Measurements from ENCODE around the gene NEK6.
"Not testable (repeated sequence)": the region's sequence is repeated elsewhere in the genome, so short reads cannot be mapped to it uniquely, and the experiment has no call there.

The NEK6 gene

GRCh38 chr9:124252878-124253277 is 4.9 kb upstream of the NEK6 start:
- not testable (repeated sequence) for H3K4me1 ChIP-seq (ENCODE audit: control insufficient read depth, insufficient read depth, low read length); H3K27ac ChIP-seq (ENCODE audit: low read depth, low read length); H3K27me3 ChIP-seq (ENCODE audit: control insufficient read depth, insufficient read depth, low read length); H3K9me3 ChIP-seq (ENCODE audit: control insufficient read depth, insufficient read depth, low read length); H3K4me3 ChIP-seq (ENCODE audit: low read depth, low read length); H3K9ac ChIP-seq (ENCODE audit: low read depth, low read length); H3K36me3 ChIP-seq (ENCODE audit: control insufficient read depth, insufficient read depth, low read length)

DNA sequence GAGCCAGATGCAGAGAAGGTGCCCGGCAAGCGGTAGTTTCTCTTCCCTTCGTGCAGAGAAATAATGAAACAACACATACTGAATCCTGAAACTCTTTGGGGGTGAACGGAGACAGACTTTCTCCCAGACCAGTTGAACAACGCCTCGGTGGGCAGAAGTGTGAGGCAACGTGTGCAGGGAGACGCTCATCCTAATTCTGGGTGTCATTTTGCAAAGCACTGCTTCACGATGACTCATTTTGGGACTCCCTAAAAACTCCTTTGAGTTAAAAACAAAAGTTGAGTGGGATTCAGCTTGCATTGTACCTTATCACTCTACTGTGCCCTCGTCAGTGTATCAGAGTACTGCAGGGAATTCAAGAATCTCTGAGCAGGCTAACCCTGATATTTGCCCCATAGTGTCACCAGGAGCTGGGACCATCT is 3.5 kb upstream of the NEK6 start:
- no peaks in the 10 kb centered on the region; the same call in 1 of the 2 replicates for H3K27me3 ChIP-seq (ENCODE audit: control insufficient read depth, insufficient read depth, low read length)
- H3K4me1 ChIP-seq (ENCODE audit: control insufficient read depth, insufficient read depth, low read length) = peaks cover 6% of the 10 kb centered on the region
- H3K9me3 ChIP-seq (ENCODE audit: control insufficient read depth, insufficient read depth, low read length) = no peaks in the 10 kb centered on the region
- H3K9ac ChIP-seq (ENCODE audit: low read depth, low read length) = no peak overlapping the region
- H3K4me3 ChIP-seq (ENCODE audit: low read depth, low read length) = no peak overlapping the region
- no peak overlapping the region for H3K27ac ChIP-seq (ENCODE audit: low read depth, low read length)
- no peaks in the 10 kb centered on the region for H3K36me3 ChIP-seq (ENCODE audit: control insufficient read depth, insufficient read depth, low read length)

GRCh38 chr9:124255222-124255621 is 2.5 kb upstream of the NEK6 start:
- Histone ChIP-seq H3K27me3 (ENCODE audit: control insufficient read depth, insufficient read depth, low read length) (no peaks in the 10 kb centered on the region; the same call in 1 of the 2 replicates), H3K27ac (ENCODE audit: low read depth, low read length) (no peak overlapping the region), H3K4me3 (ENCODE audit: low read depth, low read length) (no peak overlapping the region), H3K36me3 (ENCODE audit: control insufficient read depth, insufficient read depth, low read length) (no peaks in the 10 kb centered on the region), H3K9me3 (ENCODE audit: control insufficient read depth, insufficient read depth, low read length) (no peaks in the 10 kb centered on the region), H3K4me1 (ENCODE audit: control insufficient read depth, insufficient read depth, low read length) (peaks cover 11% of the 10 kb centered on the region), H3K9ac (ENCODE audit: low read depth, low read length) (no peak overlapping the region)

DNA sequence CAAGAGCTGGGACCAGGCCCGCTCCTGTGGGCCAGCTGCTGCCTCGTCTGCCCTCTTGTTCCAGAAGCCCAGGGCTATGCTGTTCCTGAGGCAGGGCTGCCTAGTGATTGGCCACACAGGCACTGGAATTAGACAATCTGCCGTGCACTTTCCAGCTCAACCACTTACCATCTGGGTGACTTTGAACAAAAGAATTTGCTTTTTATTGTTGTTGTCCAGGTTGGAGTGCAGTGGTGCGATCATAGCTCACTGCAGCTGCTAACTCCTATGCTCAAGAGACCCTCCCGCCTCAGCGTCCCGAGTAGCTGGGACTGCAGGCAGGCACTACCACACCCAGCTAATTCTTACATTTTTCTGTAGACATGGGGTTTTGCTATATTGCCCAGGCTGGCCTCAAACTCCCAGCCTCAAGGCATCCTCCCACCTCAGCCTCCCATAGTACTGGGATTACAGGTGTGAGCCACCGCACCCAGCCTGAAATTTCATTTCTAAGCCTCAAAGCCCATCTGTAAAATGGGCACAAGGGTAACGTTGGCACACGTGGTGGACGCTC is 1.2 kb upstream of the NEK6 start:
- Histone ChIP-seq H3K36me3 (ENCODE audit: control insufficient read depth, insufficient read depth, low read length) (no peaks in the 10 kb centered on the region), H3K27ac (ENCODE audit: low read depth, low read length) (no peak overlapping the region), H3K9ac (ENCODE audit: low read depth, low read length) (no peak overlapping the region)

DNA sequence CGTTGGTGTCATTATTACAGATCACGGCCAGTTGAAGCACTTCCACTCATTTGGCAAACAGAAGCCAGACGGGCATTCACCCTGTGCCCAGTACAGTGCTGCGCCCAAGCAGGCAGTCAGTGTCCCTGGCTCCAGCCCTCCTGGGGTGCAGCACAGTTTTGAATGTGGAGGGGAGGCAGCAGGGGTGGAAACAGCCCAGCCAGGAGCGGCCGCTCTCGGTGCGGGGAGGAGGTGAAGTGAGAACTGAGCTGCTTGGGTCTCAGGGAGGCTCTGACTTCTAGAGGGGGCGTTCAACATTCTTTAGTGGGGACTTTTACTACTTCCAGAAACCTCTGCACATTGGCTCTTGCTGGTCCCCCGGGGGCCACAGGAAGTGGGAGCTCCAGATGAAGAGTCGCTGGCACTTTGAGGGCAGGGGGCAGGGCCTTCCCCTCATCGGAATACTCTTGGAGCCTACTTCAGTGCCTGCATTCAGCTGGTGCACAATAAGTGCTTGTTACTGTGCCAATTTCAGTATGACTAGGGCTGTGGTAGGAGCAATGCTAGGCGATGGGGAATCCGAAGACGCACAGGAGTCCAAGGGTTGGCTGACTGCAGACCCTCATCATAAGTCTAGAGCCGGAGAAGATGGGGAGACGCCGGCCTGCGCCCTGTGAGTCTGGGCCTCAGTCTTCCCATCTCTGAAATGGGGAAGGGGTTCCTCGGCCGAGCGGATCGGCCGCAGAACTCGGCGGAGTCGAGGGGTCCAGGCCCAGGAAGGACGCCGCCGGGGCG is 492 bp upstream of the NEK6 start:
- no peaks in the 10 kb centered on the region; the same call in 1 of the 2 replicates for H3K27me3 ChIP-seq (ENCODE audit: control insufficient read depth, insufficient read depth, low read length)
- peak overlapping the region; percentile 81 for H3K4me3 ChIP-seq (ENCODE audit: low read depth, low read length)
- 0 out of 2 replicates have a peak overlapping the region, but pooled peaks have one; percentile 47 for H3K9ac ChIP-seq (ENCODE audit: low read depth, low read length)
- no peak overlapping the region for H3K27ac ChIP-seq (ENCODE audit: low read depth, low read length)
- H3K4me1 ChIP-seq (ENCODE audit: control insufficient read depth, insufficient read depth, low read length) = peaks cover 21% of the 10 kb centered on the region
- H3K36me3 ChIP-seq (ENCODE audit: control insufficient read depth, insufficient read depth, low read length) = no peaks in the 10 kb centered on the region
- no peaks in the 10 kb centered on the region for H3K9me3 ChIP-seq (ENCODE audit: control insufficient read depth, insufficient read depth, low read length)

More for the DNA sequence above, 1.2 kb upstream of the NEK6 start:
- Histone ChIP-seq H3K27me3 (ENCODE audit: control insufficient read depth, insufficient read depth, low read length) (no peaks in the 10 kb centered on the region; the same call in 1 of the 2 replicates), H3K4me3 (ENCODE audit: low read depth, low read length) (no peak overlapping the region), H3K9me3 (ENCODE audit: control insufficient read depth, insufficient read depth, low read length) (no peaks in the 10 kb centered on the region), H3K4me1 (ENCODE audit: control insufficient read depth, insufficient read depth, low read length) (peaks cover 15% of the 10 kb centered on the region)

DNA sequence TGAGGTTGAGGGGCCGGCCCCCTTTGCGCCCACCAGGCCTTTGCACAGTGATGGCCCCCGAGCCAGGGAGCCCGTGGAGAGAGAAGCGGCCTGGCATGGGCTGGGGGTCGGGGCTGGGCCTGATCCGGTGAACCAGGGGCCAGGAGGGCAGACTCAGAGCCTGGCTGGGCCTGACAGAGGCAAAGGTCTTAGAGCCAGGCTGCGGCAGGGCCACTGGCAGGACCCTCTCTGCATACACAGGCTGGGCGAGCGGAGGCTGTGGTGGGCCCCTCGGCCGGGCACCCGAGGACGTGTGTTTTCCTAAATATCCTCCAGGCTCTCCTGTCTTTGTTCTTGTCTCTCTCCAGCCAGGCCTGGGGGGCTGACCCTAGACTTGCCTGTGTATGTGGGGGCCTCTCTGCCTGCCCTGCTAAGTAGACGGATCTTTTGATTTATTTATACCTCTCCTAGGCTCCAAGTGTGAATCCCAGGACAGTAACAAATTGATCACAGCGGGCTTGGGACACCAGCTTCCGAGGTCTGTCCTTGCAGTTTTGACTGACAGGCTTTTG is 933 bp downstream of the NEK6 start:
- H3K36me3 ChIP-seq (ENCODE audit: control insufficient read depth, insufficient read depth, low read length) = no peaks in the 10 kb centered on the region
- H3K4me3 ChIP-seq (ENCODE audit: low read depth, low read length) = peak overlapping the region; percentile 81
- H3K4me1 ChIP-seq (ENCODE audit: control insufficient read depth, insufficient read depth, low read length) = peaks cover 34% of the 10 kb centered on the region
- H3K9ac ChIP-seq (ENCODE audit: low read depth, low read length) = peak overlapping the region; percentile 64
- no peaks in the 10 kb centered on the region for H3K9me3 ChIP-seq (ENCODE audit: control insufficient read depth, insufficient read depth, low read length)
- H3K27me3 ChIP-seq (ENCODE audit: control insufficient read depth, insufficient read depth, low read length) = no peaks in the 10 kb centered on the region; the same call in 1 of the 2 replicates
- H3K27ac ChIP-seq (ENCODE audit: low read depth, low read length) = peak overlapping the region; percentile 74

GRCh38 chr9:124259158-124259808 is 1.5 kb downstream of the NEK6 start:
- Histone ChIP-seq H3K4me1 (ENCODE audit: control insufficient read depth, insufficient read depth, low read length) (peaks cover 34% of the 10 kb centered on the region), H3K4me3 (ENCODE audit: low read depth, low read length) (peak overlapping the region; percentile 81), H3K36me3 (ENCODE audit: control insufficient read depth, insufficient read depth, low read length) (no peaks in the 10 kb centered on the region), H3K9ac (ENCODE audit: low read depth, low read length) (peak overlapping the region; percentile 64; the same call in 1 of the 2 replicates), H3K9me3 (ENCODE audit: control insufficient read depth, insufficient read depth, low read length) (no peaks in the 10 kb centered on the region), H3K27me3 (ENCODE audit: control insufficient read depth, insufficient read depth, low read length) (no peaks in the 10 kb centered on the region; the same call in 1 of the 2 replicates), H3K27ac (ENCODE audit: low read depth, low read length) (peak overlapping the region; percentile 74)

GRCh38 chr9:124260769-124261603 is 3.2 kb downstream of the NEK6 start:
- Histone ChIP-seq H3K9me3 (ENCODE audit: control insufficient read depth, insufficient read depth, low read length) (no peaks in the 10 kb centered on the region), H3K27ac (ENCODE audit: low read depth, low read length) (peak overlapping the region; percentile 17), H3K4me3 (ENCODE audit: low read depth, low read length) (no peak overlapping the region), H3K9ac (ENCODE audit: low read depth, low read length) (no peak overlapping the region), H3K27me3 (ENCODE audit: control insufficient read depth, insufficient read depth, low read length) (no peaks in the 10 kb centered on the region; the same call in 1 of the 2 replicates), H3K36me3 (ENCODE audit: control insufficient read depth, insufficient read depth, low read length) (no peaks in the 10 kb centered on the region), H3K4me1 (ENCODE audit: control insufficient read depth, insufficient read depth, low read length) (peaks cover 34% of the 10 kb centered on the region)

GRCh38 chr9:124261736-124262648 is 4.2 kb downstream of the NEK6 start:
- no peaks in the 10 kb centered on the region; the same call in 1 of the 2 replicates for H3K27me3 ChIP-seq (ENCODE audit: control insufficient read depth, insufficient read depth, low read length)
- H3K4me1 ChIP-seq (ENCODE audit: control insufficient read depth, insufficient read depth, low read length) = peaks cover 34% of the 10 kb centered on the region
- H3K36me3 ChIP-seq (ENCODE audit: control insufficient read depth, insufficient read depth, low read length) = no peaks in the 10 kb centered on the region
- H3K9ac ChIP-seq (ENCODE audit: low read depth, low read length) = no peak overlapping the region
- no peaks in the 10 kb centered on the region for H3K9me3 ChIP-seq (ENCODE audit: control insufficient read depth, insufficient read depth, low read length)
- H3K4me3 ChIP-seq (ENCODE audit: low read depth, low read length) = no peak overlapping the region
- H3K27ac ChIP-seq (ENCODE audit: low read depth, low read length) = peak overlapping the region; percentile 59

Measured in HUES48 (cell line).